Stimulated activated CD4-positive, alpha-beta T cell treated with anti-CD3 and anti-CD28 coated beads, Interleukin-4, amount 100 ng/mL, for 48 hours (primary cell): ENCODE data around the gene ADAM15.

Source experiments
- DNase-seq, 2 donors: peaks; one replicate each; pipeline ENCODE4 v3.0.0-alpha.2; 2020; ENCODE audit warnings: low read depth in 2 of 2

The ADAM15 gene

GRCh38 chr1:155086856-155087535 lies 35.9 kb downstream of the ADAM15 start:
- no peak for DNase-seq

DNA sequence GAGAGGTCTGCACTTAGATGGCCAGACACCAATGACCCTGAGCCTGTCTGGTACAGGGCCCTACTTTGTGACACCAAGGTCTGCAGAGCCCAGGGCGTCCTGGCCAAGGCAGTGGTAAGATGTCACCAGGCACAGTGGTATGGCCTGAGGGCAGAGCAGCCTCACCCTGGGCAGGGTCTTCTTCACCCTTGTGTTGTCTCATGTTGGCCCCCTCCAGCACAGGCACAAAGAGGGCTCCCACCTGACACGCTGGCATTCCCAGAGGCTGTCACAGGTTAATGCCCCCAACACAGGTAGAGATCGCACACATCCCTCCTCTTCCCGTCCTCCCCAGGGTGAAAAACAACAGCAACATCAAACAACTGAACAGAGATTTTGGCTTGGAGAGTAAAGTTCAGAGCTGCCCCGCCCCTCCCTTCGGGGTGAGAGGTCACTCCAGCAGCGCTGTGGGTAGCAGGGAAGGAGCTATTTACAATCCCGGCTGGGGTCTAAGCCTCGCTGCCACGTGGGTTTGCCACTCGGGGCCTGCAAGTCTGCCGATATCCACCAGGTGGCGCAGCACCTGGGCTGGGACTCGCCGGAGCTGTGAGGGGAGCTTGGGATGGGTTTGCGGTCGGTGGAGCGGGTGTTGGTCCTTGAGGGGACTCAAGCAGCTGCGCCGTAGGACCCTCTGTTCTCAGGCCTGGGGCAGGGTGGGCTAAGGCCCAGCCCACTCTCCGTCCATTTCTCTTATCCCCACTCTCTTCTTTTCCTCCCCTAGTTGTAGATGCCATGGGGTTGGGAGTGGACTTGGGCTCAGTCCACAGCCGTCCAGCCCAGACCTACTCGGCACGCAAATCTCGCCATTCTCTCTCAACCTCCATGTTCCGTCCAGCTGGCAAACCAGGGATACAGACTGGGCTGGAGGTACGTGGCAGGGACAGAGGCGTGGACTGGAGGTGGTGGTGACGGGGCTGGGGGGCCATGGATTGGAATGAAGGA lies 40.2 kb downstream of the ADAM15 start:
- peak; percentile 70 to 81 for DNase-seq

GRCh38 chr1:155092131-155092530 lies 41.0 kb downstream of the ADAM15 start:
- no peak for DNase-seq

DNA sequence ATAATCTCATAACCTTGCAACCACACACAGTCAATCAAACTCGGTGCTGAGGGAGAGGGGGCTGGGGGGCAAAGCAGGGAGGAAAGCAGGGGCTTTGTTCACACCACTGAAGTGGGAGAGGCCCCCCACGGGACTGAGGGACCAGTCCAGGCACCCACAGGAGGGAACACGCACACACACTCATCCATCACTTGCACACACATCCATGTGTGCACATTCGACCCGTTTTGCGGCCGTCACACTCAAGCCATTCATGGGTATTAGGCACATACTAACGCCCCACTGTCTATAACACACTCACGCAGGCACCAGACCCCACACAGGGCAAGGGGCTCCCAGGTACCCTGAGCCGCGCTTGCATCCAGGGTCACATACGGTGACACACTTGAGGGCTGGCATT lies 41.5 kb downstream of the ADAM15 start:
- no peak for DNase-seq

GRCh38 chr1:155093911-155094621 lies 43.0 kb downstream of the ADAM15 start:
- DNase-seq = no peak

- DNase-seq = no peak
These were observed 43.5 kb downstream of the ADAM15 start for GRCh38 chr1:155094622-155094948.

- no peak for DNase-seq
These were observed 48.2 kb downstream of the ADAM15 start for GRCh38 chr1:155099331-155099730.

DNA sequence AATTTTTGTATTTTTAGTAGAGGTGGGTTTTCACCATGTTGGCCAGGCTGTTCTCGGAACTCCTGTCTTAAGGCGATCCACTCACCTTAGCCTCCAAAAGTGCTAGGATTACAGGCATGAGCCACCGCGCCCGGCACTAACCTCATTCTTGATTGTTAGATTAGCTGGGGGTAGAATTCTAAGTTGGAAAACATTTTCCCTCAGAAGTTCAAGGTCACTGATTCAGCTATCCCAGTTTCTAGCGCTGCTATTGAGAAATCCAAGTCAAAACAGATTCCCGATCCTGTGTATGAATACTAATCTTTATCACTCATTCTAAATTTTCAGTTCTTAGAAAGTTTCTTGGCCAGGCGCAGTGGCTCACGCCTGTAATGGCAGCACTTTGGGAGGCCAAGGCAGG lies 52.2 kb downstream of the ADAM15 start:
- DNase-seq = no peak

DNA sequence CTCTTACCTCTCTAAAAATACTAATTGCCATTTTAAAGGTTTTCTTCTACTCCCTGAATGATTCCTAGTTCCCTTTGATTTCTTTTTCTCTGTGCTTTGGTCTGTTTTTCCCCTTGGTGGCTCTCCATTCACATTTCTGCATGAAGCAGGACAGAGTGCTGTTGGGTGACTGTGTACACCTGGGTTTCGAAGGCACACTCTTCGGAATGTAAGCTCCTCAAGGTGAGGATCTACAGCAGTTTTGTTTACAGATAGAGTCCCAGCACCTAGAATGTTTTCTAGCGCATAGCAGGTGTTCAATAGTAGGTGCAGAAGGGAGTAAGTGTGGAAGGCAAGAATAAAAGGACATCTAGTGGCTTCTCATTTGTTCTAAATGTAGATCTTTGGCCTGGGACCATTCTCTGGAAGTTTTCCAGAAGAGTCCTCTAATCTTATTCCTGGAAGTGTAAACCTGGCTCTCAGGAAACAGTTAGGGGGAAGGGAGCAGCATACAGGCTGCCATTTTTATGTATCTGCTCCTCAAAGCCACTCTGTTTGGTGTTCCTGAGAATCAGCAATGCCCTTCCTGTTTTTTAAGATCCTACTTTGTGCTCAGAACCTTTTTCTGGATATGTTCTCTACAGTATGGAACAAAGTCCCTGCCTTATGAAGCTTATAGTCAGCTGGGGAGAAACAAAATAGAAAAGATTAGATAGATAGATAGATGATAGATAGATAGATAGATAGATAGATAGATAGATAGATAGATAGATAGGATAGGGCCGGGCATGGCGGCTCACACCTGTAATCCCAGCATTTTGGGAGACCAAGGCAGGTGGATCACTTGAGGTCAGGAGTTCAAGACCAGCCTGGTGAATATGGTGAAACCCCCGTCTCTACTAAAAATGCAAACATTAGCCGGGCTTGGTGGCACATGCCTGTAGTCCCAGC lies 53.8 kb downstream of the ADAM15 start:
- DNase-seq = no peak

GRCh38 chr1:155105604-155106011 lies 54.5 kb downstream of the ADAM15 start:
- no peak for DNase-seq

GRCh38 chr1:155106862-155107261 lies 55.7 kb downstream of the ADAM15 start:
- no peak for DNase-seq

DNA sequence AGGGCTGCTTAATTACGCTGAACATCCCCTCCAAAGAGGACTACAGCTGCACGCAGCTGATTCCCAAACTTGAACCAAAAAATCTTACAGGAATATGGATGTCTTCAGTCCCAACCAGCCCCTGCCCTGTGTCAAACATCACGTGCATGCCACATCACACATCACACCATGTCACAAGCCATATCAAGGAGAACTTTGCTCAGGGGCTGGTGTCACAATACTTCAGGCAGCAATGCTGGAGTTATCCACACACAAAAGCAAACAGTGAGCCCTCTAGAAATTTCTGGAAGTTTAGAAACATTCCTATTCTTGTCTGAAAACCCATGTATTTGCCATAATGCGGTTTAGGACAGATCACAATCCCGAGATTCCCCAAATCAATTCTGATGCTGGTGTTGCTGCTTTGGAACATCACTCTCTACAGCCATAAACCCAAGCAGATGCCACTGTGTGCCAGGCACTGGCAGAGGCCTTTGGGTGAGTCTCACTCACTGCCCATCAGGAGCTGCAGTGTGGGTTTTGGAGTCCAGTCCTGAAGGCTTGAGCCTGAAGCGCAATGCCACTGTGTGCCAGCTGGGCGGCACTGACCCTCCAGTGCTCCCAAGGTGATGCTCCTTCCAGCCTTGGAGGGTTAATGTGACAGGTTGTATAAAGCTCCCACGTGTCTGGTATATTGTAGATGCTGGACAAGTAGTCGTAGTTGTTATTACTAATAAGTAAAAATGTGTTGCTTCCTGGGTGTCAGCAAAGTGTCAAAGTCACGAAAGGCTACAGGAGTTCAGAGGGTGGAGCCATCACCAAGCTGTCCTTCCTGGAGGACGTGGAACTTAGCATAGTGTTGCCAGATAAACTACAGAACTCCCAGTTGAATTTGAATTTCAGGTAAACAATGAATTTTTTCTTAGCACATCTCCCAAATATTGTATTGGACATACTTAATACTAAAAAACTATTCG lies 56.5 kb downstream of the ADAM15 start:
- no peak for DNase-seq

DNA sequence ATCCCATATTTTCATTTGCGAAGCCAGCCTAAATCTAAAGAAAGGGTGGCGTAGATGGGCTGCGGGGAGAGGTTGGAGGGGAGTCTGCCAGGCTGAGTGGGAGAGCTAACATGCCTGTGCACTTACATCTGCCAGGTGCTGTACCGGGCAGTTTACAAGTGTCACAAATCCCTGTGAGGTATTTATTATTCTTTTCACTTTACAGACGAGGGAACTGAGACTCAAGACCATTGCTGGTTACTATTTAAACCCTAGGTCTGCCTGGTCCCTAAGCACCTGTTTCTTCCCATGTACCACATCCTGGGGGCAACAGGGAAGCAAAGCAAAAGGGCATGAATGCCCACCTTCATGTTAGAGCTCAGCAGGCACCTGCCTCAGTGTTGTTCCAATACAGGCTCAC lies 57.2 kb downstream of the ADAM15 start:
- no peak for DNase-seq

GRCh38 chr1:155110381-155110780 lies 59.3 kb downstream of the ADAM15 start:
- no peak for DNase-seq

DNA sequence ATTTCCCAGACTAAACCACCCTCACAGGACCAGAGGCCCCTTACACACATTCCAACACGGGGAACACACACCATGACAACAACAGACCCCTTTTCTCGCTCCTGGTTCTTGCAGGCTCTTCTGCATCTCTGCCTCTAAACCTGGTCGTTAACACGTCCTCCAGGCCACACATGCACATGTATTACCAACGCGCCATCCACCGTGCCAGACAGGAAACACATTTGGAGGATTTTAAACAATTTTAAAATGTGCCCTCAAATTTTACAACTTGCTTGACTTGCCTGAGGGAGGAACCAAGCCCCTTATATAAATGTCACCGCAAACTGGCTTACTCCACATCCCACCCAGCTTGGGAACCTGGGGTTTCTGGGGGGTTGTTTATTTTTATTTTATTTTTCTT lies 59.7 kb downstream of the ADAM15 start:
- DNase-seq = no peak
